D721Med (cell line): ENCODE measurements around the gene GNAO1.

Experiments used
- DNase-seq: peaks from one replicate; pipeline ENCODE4 v3.0.0; 2011; ENCODE audit warnings: low spot score; ENCODE audit not compliant: insufficient read length
- FAIRE-seq: peaks from 2 replicates; lab custom pipeline; 2011; peaks lifted over from hg19 to GRCh38; lab: Jason Lieb, UNC
- CTCF ChIP-seq: IDR thresholded peaks from 2 replicates; pipeline ENCODE4 v1.5.1; 2012; ENCODE audit warnings: mild to moderate bottlenecking, control low read depth; ENCODE audit not compliant: insufficient read depth; ENCODE audit errors: missing control alignments

GNAO1 gene

GRCh38 chr16:56405977-56406672, 214.8 kb downstream of the GNAO1 start:
- FAIRE-seq = no peak
- TF ChIP-seq CTCF = no peak
- no peak for DNase-seq
